Dermis blood vessel endothelial cell (primary cell): ENCODE measurements around the gene CNOT6. TPM values are rescaled to one million over a fixed set of nuclear protein-coding genes. Genes with fewer than 3 reads are reported as not detected.
"Not testable (repeated sequence)": the region's sequence is repeated elsewhere in the genome, so short reads cannot be mapped to it uniquely, and the experiment has no call there.

Experiments used
- DNase-seq: peaks from one replicate; pipeline ENCODE4 v3.0.0; 2010
- total RNA-seq: library from RNA; depleted of rRNA; stranded (reverse); fragments of >200 nt; gene quantifications from 2 replicates; pipeline ENCODE4 v1.2.3, GENCODE V29; 2014

The CNOT6 gene
- total RNA-seq: 21.6 and 44.6 TPM in 2 replicates

DNA sequence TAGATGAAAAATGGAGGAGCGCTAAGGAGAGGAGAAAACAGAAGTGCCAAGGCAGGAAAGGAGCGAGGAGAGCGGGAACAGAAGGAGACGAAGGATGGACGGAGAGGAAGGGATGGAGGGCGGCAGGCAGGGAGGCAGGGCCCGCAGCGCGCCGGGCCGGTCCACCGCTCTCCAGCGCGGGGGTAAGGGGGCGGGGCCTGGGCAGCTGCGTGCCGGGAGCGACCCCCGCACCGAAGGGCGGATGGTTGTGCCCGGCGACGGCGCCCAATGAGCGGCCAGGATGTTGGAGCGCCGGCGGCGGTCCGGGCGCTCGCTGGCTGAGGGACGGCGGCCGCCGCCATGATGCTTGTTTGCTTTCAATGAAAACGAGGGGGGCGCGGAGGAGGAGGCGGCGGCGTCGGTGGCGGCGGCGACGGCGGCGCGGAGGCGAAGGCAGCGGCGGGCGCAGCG is at the start of gene CNOT6:
Gene CNOT6 (plus strand): TSS at position 320 of the 450 bp plus-strand sequence. CDS start 34,898 bp downstream, outside the sequence.
- DNase-seq: peak; percentile 97

GRCh38 chr5:180454752-180455151 is 39.4 kb upstream of the CNOT6 start:
- DNase-seq: no peak

DNA sequence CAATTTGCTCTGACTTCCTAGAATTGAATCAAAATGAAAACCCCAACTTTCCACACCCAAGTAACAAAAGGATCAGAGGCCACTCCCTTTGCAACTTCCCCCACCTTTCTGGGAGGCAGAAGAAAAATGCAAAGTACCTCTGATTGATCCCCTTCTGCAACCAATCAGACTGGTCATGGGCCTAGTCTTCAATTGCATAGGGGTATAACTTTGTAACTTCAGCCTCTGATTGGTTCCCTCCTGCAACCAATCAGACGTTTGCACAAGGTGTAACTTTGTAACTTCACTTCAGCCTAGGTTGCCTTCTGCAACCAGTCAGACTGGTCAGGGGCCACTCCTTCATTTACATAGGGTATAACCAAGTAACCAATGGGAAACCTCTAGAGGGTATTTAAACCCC is 38.3 kb upstream of the CNOT6 start:
- no peak for DNase-seq

- no peak for DNase-seq
Measured at GRCh38 chr5:180456792-180457191, 37.4 kb upstream of the CNOT6 start.

GRCh38 chr5:180458852-180459673 is 35.1 kb upstream of the CNOT6 start:
- not testable (repeated sequence) for DNase-seq

DNA sequence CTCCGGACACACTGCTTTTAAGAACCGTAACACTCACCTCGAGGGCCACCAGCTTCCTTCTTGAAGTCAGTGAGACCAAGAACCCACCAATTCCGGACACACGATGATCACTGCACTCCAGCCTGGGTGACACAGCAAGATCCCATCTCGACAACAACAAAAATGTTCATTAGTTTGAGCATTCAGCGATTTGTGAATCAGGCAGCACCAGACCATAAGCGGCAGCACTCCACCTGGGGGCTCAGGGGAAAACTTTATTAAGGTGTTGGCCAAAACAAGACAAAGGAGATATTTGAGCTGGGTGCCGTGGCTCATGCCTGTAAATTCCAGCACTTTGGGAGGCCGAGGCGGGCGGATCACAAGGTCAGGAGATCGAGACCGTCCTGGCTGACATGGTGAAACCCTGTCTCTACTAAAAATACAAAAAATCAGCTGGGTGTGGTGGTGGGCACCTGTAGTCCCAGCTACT is 34.5 kb upstream of the CNOT6 start:
- not testable (repeated sequence) for DNase-seq

- no peak for DNase-seq
Measured at GRCh38 chr5:180460834-180461233, 33.3 kb upstream of the CNOT6 start.

- no peak for DNase-seq
Measured at GRCh38 chr5:180461303-180461702, 32.9 kb upstream of the CNOT6 start.

- DNase-seq: no peak
Measured at GRCh38 chr5:180463216-180463900, 30.8 kb upstream of the CNOT6 start.

DNA sequence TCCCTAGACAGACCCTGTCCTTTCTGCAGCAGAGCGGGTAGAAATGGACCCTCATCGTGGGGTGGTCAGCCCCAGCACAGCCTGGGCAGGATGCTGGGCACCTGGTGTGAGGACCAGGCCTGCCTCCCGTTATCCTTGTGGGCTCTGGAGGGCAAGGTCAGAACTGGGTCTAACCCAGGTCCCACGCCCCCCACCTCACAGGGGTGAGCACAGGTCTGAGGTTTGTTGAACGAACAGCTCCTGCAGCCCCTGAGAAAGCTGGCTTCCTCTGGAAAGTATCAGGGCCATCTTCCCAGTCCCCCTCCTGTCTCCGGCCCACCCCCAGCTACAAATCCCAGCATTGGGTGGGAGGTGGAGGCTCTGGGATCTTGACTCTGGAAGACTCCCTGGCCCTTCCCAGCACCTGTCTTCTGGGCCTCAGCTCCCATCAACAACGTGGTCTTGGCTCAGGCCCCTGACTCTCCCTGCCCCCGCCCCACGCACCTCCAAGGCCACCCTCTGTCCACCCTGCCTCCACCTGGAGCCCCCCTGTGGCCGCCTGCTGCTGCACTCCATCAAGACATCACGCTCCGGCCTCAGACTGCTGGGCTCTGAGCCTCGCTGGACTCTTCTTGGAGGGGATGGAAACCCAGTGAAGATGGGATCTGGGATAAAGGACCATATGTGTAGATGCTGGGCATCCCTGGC is 30.1 kb upstream of the CNOT6 start:
- no peak for DNase-seq

DNA sequence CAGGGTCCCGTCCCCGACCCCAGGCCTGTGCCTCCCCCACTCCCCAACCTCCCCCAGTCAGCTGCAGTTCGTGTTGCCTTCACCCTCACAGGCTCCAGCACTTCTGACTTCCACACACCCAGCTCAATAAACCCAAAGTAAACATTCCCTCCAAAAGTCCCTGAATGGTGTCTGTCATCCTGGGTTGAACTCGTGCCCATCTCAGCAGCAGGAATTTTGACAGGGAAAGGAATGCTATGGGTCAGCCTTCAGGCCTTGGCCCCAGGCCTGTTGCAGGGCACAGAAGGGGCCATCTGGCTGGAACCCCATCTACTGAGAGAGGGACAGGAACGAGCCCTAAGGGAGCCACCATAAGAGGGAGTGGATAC is 29.6 kb upstream of the CNOT6 start:
- DNase-seq: no peak

DNA sequence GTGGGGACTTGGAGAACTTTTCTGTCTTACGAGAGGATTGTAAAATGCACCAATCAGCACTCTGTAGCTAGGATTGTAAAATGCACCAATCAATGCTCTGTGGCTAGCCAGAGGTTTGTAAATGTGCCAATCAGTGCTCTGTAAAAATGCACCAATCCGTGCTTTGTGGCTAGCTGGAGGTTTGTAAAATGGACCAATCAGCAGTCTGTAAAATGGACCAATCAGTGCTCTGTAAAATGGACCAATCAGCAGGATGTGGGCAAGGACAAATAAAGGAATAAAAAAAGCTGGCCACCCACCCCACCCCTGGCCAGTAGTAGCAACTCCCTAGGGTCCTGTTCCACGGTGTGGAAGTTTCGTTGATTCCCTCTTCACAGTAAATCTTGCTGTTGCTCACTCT is 29.1 kb upstream of the CNOT6 start:
- DNase-seq: not testable (repeated sequence)

- no peak for DNase-seq
Measured at GRCh38 chr5:180466316-180466715, 27.9 kb upstream of the CNOT6 start.

- DNase-seq: no peak
Measured at GRCh38 chr5:180467028-180467975, 26.9 kb upstream of the CNOT6 start.

- DNase-seq: no peak
Measured at GRCh38 chr5:180467989-180468731, 26.0 kb upstream of the CNOT6 start.

DNA sequence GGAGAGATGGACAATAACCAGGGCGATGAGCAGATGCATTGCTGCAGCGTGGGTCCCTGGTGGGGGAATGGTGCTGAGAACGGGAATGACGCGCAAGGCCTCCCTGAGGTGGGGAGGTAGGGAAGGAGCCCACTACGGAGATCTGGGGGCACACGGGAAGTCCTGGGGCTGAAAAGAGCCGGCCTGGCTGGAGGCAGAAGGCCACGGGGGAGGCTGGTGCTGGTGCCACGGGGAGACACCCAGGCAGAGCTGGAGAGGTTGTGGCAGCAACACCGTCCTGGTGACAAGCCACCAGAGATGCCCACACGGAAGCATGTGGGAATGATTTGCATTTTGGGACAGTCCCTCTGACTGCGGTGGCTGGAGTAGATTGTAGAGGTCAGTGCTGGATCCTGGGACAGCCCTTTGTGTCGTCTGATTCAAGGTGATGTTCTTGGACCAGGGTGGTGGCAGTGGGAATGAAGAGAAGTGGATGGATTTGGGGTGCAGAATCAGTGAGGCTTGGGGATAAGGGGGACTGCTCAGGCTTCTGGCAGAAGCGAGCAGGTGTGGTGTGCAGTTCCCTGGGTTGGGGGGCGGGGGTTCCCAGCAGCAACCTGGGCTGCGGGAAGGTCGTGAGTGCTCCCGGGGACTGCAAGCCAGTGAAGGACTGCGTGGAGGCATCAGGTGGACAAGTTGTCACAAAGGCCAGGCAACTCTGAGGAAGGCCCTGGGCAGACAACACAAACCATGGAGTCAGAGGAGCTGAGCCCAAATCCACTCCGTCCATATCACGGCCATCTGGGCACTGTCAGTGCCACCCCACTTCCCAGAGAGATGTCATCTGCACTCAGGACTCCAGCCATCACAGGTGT is 25.2 kb upstream of the CNOT6 start:
- DNase-seq: no peak

DNA sequence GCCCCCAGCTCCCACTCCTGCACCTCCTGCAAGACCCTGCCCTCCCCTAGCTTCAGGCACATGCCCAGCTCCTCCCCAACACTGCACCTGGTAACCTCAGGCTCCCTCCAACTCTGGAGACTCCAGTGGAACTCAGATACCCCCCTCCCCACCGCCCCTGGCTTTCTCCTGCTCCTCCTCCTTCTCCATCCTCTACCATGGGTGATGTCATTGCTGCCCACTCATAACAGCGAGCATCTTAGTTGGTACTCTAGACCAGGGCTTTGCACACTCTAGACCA is 24.7 kb upstream of the CNOT6 start:
- DNase-seq: no peak

GRCh38 chr5:180469866-180470265 is 24.3 kb upstream of the CNOT6 start:
- no peak for DNase-seq

DNA sequence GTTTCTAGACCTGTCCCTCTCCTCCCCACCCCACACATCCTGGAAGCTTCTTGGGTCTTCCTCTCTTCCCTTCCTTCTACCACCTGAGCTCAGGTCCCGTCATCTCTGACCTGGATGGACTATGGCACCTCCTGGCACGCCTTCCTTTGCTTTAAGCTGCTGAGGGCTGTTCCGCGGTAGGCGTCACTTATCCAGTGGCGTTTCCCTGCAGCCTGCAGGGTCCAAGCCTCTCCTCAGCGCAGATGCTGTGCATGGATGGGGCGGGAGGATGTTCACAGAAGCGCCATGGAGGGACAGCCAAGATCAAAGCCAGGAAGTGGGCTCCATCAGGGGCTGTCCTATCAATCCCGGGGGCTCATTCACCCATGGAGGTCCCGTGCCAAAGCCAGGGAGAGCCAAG is 23.8 kb upstream of the CNOT6 start:
- DNase-seq: no peak

DNA sequence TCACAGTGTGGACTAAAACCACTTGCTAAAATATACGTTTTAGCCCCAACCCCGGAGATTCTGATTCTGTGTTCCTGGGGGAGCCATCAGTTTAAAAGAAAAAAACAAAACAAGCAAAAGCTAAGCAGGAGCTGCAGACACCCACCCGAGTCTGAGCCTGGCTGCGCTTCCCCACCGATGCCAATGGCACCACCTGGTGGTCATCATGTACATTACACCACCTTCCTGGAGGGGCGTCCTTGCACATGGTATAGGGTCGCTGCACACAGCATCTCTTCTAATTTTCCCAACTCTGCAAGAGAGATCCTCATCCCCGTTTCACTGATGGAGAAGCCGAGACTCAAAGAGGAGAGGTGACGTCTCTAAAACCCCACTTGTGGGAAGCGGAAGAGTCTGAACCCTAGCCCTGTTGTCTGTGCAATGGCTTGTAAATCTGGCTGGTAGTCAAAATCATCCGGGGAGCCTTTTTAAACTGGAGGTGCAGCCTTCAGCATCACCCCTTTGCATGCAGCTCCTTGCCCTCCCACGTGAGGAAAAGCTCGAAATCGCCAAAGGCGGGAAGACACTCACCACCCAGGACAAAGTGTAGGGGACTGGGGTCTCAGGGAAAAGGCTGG is 23.1 kb upstream of the CNOT6 start:
- peak; percentile 77 for DNase-seq
